HG03139 (cell line): Measurements from ENCODE around the gene HOXB8.

Source experiments
- ATAC-seq: cut with Tn5 transposase; IDR thresholded peaks from one replicate; pipeline ENCODE4 v1.9.1; 2021; ENCODE audit not compliant: unreplicated experiment

Gene HOXB8

GRCh38 chr17:48624544-48625494 lies 9.7 kb upstream of the HOXB8 start:
- no peak for ATAC-seq

- no peak for ATAC-seq
Measured at GRCh38 chr17:48624118-48624517, 9.0 kb upstream of the HOXB8 start.

- no peak for ATAC-seq
Measured at GRCh38 chr17:48623583-48623982, 8.5 kb upstream of the HOXB8 start.

DNA sequence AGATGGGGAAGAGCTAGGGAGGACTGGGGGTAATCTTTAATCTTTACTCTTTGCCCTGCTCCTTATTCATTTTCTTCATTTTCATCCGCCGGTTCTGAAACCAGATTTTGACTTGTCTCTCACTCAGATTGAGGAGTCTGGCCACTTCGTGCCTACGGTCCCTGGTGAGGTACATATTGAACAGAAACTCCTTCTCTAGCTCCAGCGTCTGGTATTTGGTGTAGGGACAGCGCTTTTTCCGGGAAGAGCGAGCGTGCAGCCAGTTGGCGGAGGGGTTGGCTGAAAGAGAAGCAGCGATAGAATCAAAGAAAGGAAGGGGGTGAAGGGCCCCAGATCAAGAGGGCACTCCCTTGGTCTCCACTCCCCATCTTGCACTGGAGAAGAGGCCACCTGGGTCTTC lies 7.8 kb upstream of the HOXB8 start:
- ATAC-seq: no peak

GRCh38 chr17:48621410-48622392 lies 6.6 kb upstream of the HOXB8 start:
- ATAC-seq: no peak

- no peak for ATAC-seq
Measured at GRCh38 chr17:48620461-48621139, 5.5 kb upstream of the HOXB8 start.

GRCh38 chr17:48619826-48620449 lies 4.8 kb upstream of the HOXB8 start:
- ATAC-seq: no peak

GRCh38 chr17:48618256-48618896 lies 3.3 kb upstream of the HOXB8 start:
- ATAC-seq: no peak

- no peak for ATAC-seq
Measured at GRCh38 chr17:48617471-48618255, 2.6 kb upstream of the HOXB8 start.

- ATAC-seq: no peak
Measured at GRCh38 chr17:48616717-48617470, 1.8 kb upstream of the HOXB8 start.

DNA sequence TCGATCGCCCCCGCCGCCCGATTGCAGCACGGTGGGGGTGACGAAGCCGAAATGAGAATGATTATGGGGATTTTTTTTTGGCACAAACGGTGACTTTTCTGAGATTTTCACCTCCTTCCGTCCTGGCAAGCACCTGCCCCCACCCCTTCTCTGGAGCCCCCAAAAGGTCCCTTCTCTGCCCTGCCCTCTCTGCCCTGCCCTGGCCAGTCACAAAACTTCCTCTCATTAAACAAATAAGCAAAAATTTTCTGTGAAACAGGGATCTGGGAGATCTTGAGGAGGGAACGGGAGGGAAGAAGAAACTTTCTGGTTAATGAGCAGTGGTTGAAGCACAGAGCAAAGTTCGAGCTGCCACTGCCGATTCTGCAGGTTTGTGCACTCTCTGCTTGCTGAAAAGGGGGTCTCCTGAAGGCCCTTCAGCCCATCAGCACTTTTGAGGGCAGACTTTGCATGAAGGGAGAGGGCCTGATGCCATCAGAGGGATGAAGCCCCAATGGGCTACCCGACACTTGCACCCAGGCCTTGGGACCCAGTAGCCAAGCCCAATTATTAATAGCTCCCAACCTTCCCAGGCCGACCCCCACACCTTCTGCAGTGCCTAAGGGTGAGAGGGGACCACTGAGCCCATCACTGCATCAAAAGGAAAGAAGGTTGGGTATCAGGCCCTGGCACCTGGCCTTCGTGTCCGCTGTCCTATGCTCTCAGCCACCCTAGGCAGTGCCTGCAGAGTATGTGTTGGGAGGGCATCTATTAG lies 1.0 kb upstream of the HOXB8 start:
- ATAC-seq: no peak

GRCh38 chr17:48613862-48614694 lies 1.0 kb downstream of the HOXB8 start:
- no peak for ATAC-seq

DNA sequence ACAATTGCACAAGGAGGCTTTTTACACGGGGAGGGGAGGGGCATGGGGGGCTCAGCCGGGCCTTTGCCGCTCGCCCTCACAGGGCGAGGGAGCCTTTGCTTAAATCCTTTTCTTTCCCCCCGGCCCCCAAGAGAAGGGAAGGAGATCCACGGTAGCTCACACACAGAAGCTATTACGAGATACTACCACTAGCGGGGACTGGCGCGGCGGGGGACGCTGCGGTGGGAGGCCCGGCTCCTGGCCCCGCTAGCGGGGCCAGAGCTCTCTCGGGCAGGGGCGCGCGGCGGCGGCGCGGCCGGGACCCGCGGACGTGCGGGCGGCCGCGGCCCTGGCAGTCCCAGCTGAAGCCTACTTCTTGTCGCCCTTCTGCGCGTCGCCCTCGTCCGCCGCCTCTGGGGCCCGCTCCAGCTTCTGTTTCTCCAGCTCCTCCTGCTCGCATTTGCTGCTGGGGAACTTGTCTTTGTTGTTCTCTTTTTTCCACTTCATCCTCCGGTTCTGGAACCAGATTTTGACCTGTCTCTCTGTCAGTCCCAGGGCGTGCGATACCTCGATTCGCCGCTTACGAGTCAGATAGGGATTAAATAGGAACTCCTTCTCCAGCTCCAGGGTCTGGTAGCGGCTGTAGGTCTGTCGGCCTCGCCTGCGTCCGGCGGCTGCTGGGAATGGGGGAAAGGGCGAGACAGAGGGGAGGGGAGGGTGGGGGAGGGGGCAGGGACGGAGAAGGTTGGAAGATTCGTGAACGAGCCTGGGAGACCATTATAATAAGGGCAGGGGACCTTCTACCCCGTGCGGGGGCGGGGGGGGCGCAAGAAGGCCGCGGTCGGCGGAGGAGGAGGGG lies 2.0 kb downstream of the HOXB8 start:
- ATAC-seq: no peak

- no peak for ATAC-seq
Measured at GRCh38 chr17:48612456-48612853, 2.6 kb downstream of the HOXB8 start.

DNA sequence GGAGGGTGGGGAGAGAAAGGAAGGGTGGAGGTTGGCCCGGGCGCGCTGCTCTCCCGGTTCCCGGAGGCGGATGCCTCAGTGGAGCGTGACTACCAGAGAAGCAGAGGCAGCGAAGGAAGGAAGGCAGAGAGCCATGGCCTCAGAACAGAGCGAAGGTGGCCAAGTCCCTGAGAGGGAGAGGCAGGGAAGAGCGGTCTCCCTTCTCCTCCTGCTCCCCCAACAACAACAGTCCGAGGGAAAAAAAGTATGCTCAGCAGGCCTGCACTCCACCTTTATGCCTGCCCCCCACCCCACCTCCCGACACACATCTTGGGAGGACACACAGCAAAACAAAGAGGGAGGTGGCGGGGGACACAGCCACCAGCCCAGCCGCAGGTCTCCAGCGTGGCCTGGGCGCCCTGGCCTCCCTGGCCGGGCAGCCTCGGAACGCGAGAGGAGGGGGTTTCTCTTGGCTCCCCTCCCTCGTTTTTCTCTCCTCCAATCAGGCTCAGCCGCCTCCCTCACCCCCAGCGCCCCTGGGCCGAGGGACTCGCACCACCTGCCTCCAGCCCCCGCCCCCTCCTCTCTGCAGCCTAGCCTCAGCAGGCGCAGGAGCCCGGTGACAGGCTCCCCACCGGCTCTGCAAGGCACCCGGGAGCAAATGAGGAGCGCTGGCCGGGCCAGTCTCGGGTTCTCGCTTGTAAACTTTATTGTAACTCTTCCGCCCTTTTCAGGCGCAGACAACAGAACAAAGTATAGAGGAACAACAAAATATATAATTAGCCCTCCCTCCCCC lies 3.2 kb downstream of the HOXB8 start:
- no peak for ATAC-seq
